SK-N-SH treated with all-trans-retinoic acid at 6 μM for 48 hours (cell line): Measurements from ENCODE around the gene PEMT.

Source experiments
- ATAC-seq: fragments of 200-7000 bp; cut with Tn5 transposase; 3 replicates; pipeline ENCODE4 v1.9.1; 2020; ENCODE audit warnings: mild to moderate bottlenecking, moderate library complexity
- ARNTL ChIP-seq: fragments of 450-650 bp; formaldehyde crosslinking; IDR thresholded peaks from 2 replicates; pipeline ENCODE4 v1.5.0; 2020; ENCODE audit warnings: low read depth, mild to moderate bottlenecking, moderate library complexity, borderline replicate concordance
- BACH2 ChIP-seq: fragments of 250-450 bp; sonication (Bioruptor Pico); IDR thresholded peaks from 2 replicates; pipeline ENCODE4 v1.9.0; 2021; ENCODE audit warnings: mild to moderate bottlenecking, borderline replicate concordance
- CSDC2 ChIP-seq: fragments of 250-450 bp; sonication (Bioruptor Pico); IDR thresholded peaks from 2 replicates; pipeline ENCODE4 v1.5.0; 2020; ENCODE audit warnings: mild to moderate bottlenecking, moderate library complexity
- ISL1 ChIP-seq: fragments of 250-450 bp; sonication (Bioruptor Pico); IDR thresholded peaks from 2 replicates; pipeline ENCODE4 v2.1.2; 2022; ENCODE audit warnings: mild to moderate bottlenecking, moderate library complexity
- RARB ChIP-seq: fragments of 250-450 bp; sonication (Bioruptor Pico); IDR thresholded peaks from 2 replicates; pipeline ENCODE4 v1.8.0; 2021; ENCODE audit warnings: mild to moderate bottlenecking, moderate library complexity
- SNAI2 ChIP-seq: fragments of 250-450 bp; sonication (Bioruptor Pico); IDR thresholded peaks from 2 replicates; pipeline ENCODE4 v1.5.0; 2020; ENCODE audit warnings: mild to moderate bottlenecking, moderate library complexity
- TCF4 ChIP-seq: fragments of 250-450 bp; sonication (Bioruptor Pico); IDR thresholded peaks from 2 replicates; pipeline ENCODE4 v1.8.0; 2021; ENCODE audit warnings: mild to moderate bottlenecking, moderate library complexity, borderline replicate concordance
- TOX ChIP-seq: fragments of 250-450 bp; sonication (Bioruptor Pico); IDR thresholded peaks from 2 replicates; pipeline ENCODE4 v1.8.0; 2021; ENCODE audit warnings: mild to moderate bottlenecking, moderate library complexity, borderline replicate concordance
- ZC3H10 ChIP-seq: fragments of 250-450 bp; sonication (Bioruptor Pico); IDR thresholded peaks from 2 replicates; pipeline ENCODE4 v1.5.1; 2021; ENCODE audit warnings: mild to moderate bottlenecking, moderate library complexity
- ZFP3 ChIP-seq: fragments of 250-450 bp; sonication (Bioruptor Pico); IDR thresholded peaks from 2 replicates; pipeline ENCODE4 v1.5.0; 2020; ENCODE audit warnings: mild to moderate bottlenecking, moderate library complexity
- ZFP30 ChIP-seq: fragments of 450-650 bp; formaldehyde crosslinking; IDR thresholded peaks from 2 replicates; pipeline ENCODE4 v1.5.0; 2022; ENCODE audit warnings: mild to moderate bottlenecking, moderate library complexity
- ZNF565 ChIP-seq: fragments of 450-650 bp; formaldehyde crosslinking; conservative IDR thresholded peaks from 2 replicates; pipeline ENCODE4 v1.5.0; 2020; ENCODE audit warnings: low read depth, mild to moderate bottlenecking, moderate library complexity
- ZNF8 ChIP-seq: fragments of 450-650 bp; formaldehyde crosslinking; IDR thresholded peaks from 2 replicates; pipeline ENCODE4 v1.5.0; 2020; ENCODE audit warnings: mild to moderate bottlenecking, moderate library complexity
- TF ChIP-seq, protein P1 (sequence below): fragments of 250-450 bp; sonication (Bioruptor Pico); IDR thresholded peaks from 2 replicates; pipeline ENCODE4 v1.5.0; 2020; ENCODE audit warnings: mild to moderate bottlenecking, moderate library complexity
- TF ChIP-seq, protein P2 (sequence below): fragments of 250-450 bp; sonication (Bioruptor Pico); IDR thresholded peaks from 2 replicates; pipeline ENCODE4 v1.5.1; 2021; ENCODE audit warnings: mild to moderate bottlenecking, moderate library complexity
- TF ChIP-seq, protein P3 (sequence below): fragments of 250-450 bp; sonication (Bioruptor Pico); IDR thresholded peaks from 2 replicates; pipeline ENCODE4 v1.8.0; 2021; ENCODE audit warnings: low read depth, mild to moderate bottlenecking, moderate library complexity, borderline replicate concordance
- TF ChIP-seq, protein P4 (sequence below): fragments of 250-450 bp; sonication (Bioruptor Pico); IDR thresholded peaks from 2 replicates; pipeline ENCODE4 v1.8.0; 2020; ENCODE audit warnings: mild to moderate bottlenecking, moderate library complexity, borderline replicate concordance
- TF ChIP-seq, protein P5 (sequence below): fragments of 250-450 bp; sonication (Bioruptor Pico); IDR thresholded peaks from 2 replicates; pipeline ENCODE4 v1.5.1; 2020; ENCODE audit warnings: low read depth, mild to moderate bottlenecking, moderate library complexity

Gene PEMT

DNA sequence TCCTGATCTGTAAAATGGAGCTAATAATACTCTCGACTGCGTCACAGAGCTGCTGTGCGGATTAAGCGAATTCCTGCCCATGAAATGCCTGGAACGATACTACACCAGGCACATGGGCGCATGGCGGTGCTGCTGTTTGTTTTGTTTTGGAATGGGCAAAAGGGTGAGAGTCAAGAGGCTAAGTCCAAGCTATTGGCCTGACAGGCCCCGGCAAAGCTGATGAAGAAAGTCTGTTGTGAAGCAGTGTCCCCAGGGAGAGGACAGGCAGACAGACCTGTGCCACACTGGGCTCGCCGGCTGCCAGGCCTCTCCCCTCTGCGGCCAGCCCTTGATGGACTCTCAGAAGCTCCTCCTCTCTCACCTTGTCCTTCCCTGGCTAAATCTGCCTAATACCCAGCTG lies 64.0 kb downstream of the PEMT start:
- no peak for ATAC-seq
- no peak for TF ChIP-seq ZNF8 (CRISPR knock-in tag)
- TF ChIP-seq, protein P1, sequence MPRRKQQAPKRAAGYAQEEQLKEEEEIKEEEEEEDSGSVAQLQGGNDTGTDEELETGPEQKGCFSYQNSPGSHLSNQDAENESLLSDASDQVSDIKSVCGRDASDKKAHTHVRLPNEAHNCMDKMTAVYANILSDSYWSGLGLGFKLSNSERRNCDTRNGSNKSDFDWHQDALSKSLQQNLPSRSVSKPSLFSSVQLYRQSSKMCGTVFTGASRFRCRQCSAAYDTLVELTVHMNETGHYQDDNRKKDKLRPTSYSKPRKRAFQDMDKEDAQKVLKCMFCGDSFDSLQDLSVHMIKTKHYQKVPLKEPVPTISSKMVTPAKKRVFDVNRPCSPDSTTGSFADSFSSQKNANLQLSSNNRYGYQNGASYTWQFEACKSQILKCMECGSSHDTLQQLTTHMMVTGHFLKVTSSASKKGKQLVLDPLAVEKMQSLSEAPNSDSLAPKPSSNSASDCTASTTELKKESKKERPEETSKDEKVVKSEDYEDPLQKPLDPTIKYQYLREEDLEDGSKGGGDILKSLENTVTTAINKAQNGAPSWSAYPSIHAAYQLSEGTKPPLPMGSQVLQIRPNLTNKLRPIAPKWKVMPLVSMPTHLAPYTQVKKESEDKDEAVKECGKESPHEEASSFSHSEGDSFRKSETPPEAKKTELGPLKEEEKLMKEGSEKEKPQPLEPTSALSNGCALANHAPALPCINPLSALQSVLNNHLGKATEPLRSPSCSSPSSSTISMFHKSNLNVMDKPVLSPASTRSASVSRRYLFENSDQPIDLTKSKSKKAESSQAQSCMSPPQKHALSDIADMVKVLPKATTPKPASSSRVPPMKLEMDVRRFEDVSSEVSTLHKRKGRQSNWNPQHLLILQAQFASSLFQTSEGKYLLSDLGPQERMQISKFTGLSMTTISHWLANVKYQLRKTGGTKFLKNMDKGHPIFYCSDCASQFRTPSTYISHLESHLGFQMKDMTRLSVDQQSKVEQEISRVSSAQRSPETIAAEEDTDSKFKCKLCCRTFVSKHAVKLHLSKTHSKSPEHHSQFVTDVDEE (CRISPR knock-in tag), result no peak
- TF ChIP-seq, protein P2, sequence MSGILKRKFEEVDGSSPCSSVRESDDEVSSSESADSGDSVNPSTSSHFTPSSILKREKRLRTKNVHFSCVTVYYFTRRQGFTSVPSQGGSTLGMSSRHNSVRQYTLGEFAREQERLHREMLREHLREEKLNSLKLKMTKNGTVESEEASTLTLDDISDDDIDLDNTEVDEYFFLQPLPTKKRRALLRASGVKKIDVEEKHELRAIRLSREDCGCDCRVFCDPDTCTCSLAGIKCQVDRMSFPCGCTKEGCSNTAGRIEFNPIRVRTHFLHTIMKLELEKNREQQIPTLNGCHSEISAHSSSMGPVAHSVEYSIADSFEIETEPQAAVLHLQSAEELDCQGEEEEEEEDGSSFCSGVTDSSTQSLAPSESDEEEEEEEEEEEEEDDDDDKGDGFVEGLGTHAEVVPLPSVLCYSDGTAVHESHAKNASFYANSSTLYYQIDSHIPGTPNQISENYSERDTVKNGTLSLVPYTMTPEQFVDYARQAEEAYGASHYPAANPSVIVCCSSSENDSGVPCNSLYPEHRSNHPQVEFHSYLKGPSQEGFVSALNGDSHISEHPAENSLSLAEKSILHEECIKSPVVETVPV (CRISPR knock-in tag), result no peak
- no peak for TF ChIP-seq TOX (CRISPR knock-in tag)
- TF ChIP-seq ZC3H10, result no peak
- TF ChIP-seq SNAI2 (CRISPR knock-in tag), result no peak
- no peak for TF ChIP-seq TCF4 (CRISPR knock-in tag)
- TF ChIP-seq, protein P3, sequence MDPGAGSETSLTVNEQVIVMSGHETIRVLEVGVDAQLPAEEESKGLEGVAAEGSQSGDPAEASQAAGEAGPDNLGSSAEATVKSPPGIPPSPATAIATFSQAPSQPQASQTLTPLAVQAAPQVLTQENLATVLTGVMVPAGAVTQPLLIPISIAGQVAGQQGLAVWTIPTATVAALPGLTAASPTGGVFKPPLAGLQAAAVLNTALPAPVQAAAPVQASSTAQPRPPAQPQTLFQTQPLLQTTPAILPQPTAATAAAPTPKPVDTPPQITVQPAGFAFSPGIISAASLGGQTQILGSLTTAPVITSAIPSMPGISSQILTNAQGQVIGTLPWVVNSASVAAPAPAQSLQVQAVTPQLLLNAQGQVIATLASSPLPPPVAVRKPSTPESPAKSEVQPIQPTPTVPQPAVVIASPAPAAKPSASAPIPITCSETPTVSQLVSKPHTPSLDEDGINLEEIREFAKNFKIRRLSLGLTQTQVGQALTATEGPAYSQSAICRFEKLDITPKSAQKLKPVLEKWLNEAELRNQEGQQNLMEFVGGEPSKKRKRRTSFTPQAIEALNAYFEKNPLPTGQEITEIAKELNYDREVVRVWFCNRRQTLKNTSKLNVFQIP, result no peak
- TF ChIP-seq RARB, result no peak
- TF ChIP-seq, protein P4, sequence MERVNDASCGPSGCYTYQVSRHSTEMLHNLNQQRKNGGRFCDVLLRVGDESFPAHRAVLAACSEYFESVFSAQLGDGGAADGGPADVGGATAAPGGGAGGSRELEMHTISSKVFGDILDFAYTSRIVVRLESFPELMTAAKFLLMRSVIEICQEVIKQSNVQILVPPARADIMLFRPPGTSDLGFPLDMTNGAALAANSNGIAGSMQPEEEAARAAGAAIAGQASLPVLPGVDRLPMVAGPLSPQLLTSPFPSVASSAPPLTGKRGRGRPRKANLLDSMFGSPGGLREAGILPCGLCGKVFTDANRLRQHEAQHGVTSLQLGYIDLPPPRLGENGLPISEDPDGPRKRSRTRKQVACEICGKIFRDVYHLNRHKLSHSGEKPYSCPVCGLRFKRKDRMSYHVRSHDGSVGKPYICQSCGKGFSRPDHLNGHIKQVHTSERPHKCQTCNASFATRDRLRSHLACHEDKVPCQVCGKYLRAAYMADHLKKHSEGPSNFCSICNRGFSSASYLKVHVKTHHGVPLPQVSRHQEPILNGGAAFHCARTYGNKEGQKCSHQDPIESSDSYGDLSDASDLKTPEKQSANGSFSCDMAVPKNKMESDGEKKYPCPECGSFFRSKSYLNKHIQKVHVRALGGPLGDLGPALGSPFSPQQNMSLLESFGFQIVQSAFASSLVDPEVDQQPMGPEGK, result no peak
- no peak for TF ChIP-seq ZNF565 (CRISPR knock-in tag)
- TF ChIP-seq CSDC2 (CRISPR knock-in tag), result no peak

DNA sequence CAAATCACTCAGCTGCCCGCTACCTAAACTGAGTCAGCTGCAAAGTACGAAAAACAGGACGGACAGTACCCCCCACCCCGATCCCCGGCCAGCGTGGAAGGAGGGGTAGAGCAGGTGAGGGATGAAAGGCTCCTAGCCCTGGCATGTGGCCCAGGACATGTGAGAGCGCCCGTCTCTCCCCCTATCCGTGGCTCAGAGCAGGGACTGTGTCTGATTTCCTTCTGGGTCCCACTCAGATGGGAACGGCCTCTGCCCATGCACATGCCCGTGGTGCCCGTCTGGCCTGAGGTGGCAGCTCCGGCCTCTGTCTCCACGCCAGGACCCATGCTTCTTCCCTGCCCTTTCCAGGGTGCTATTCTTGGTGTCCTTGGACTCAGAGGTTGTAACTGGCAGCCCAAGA lies 65.1 kb downstream of the PEMT start:
- ATAC-seq, result no peak
- TF ChIP-seq ISL1 (CRISPR knock-in tag), result no peak
- TF ChIP-seq, protein P4, result no peak

DNA sequence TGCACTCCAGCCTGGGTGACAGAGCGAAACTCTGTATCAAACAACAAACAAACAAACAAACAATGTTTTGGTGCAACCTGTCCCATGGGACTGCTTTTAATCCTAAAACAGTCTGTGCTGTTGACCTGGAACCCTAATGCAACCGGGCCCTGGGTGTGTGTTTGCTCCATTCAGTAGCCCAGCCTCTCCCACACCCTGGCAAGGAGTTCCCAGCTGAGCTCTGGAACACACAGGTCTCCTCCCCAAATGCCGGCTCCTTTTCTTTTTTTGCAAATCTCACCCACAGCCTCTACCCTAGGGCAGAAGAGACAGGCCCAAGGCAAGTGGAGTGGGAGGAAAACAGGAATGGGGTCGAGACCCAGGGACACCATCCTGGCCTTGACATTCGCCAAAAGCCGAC lies 65.6 kb downstream of the PEMT start:
- TF ChIP-seq ARNTL (CRISPR knock-in tag), result no peak
- no peak for ATAC-seq

DNA sequence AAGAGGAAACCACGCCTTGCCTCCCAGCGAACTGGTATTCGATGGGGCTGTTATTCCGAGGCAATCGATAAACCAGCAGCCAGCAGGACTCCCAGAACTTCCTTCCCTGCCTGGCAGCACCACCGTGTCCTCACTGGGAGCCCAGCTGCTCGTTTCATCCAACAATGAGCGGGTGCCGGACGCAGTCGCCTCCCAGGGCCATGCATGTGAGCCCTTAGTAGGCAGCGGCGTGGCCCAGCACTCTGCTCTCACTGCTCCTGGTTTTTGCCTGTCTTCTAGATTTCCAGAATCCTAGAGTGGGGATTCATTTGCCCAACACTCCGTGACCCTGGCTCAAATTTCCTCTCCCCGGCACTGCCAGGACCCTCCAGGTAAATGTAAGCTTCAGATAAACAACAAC lies 66.2 kb downstream of the PEMT start:
- no peak for ATAC-seq
- TF ChIP-seq, protein P5, sequence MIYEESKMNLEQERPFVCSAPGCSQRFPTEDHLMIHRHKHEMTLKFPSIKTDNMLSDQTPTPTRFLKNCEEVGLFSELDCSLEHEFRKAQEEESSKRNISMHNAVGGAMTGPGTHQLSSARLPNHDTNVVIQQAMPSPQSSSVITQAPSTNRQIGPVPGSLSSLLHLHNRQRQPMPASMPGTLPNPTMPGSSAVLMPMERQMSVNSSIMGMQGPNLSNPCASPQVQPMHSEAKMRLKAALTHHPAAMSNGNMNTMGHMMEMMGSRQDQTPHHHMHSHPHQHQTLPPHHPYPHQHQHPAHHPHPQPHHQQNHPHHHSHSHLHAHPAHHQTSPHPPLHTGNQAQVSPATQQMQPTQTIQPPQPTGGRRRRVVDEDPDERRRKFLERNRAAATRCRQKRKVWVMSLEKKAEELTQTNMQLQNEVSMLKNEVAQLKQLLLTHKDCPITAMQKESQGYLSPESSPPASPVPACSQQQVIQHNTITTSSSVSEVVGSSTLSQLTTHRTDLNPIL, result no peak
- TF ChIP-seq SNAI2 (CRISPR knock-in tag), result no peak
- no peak for TF ChIP-seq ZFP30
- TF ChIP-seq, protein P2 (CRISPR knock-in tag), result no peak
- no peak for TF ChIP-seq TCF4 (CRISPR knock-in tag)
- no peak for TF ChIP-seq ISL1 (CRISPR knock-in tag)
- TF ChIP-seq, protein P1 (CRISPR knock-in tag), result no peak
- TF ChIP-seq, protein P3, result no peak
- no peak for TF ChIP-seq ZFP3
- TF ChIP-seq RARB, result no peak
- TF ChIP-seq BACH2, result no peak
- no peak for TF ChIP-seq ZNF565 (CRISPR knock-in tag)
- TF ChIP-seq ZC3H10, result no peak
